SK-N-SH (cell line): ENCODE measurements around the gene TMEM145.

Source experiments
- FOXJ3 ChIP-seq: sonication (generic); formaldehyde crosslinking; IDR thresholded peaks from 2 replicates; pipeline ENCODE4 v1.5.1; 2020; ENCODE audit warnings: mild to moderate bottlenecking, missing genetic modification reagents
- FOXM1 ChIP-seq: IDR thresholded peaks from 2 replicates; pipeline ENCODE4 v1.4.0; 2012; ENCODE audit warnings: low read depth, mild to moderate bottlenecking
- POLR2AphosphoS5 ChIP-seq: IDR thresholded peaks from 2 replicates; pipeline ENCODE4 v1.6.1; 2012; ENCODE audit warnings: low read depth, low read length
- RXRA ChIP-seq: IDR thresholded peaks from 2 replicates; pipeline ENCODE4 v1.4.0; 2012; ENCODE audit warnings: low read depth, mild to moderate bottlenecking, borderline replicate concordance
- TF ChIP-seq, protein P1 (sequence below): IDR thresholded peaks from 2 replicates; pipeline ENCODE4 v1.4.0; 2012; ENCODE audit warnings: low read depth, borderline replicate concordance
- TF ChIP-seq, protein P2 (sequence below): fragments of 200-600 bp; sonication (generic); IDR thresholded peaks from 2 replicates; pipeline ENCODE4 v1.6.1; 2017; ENCODE audit warnings: antibody characterized with exemption, mild to moderate bottlenecking, moderate library complexity
- TF ChIP-seq, protein P3 (sequence below): IDR thresholded peaks from 2 replicates; pipeline ENCODE4 v1.4.0; 2012; ENCODE audit warnings: low read depth, borderline replicate concordance
- TF ChIP-seq, protein P4 (sequence below): IDR thresholded peaks from 2 replicates; pipeline ENCODE4 v1.6.1; 2012; ENCODE audit warnings: mild to moderate bottlenecking, low read depth, low read length, moderate library complexity

DNA sequence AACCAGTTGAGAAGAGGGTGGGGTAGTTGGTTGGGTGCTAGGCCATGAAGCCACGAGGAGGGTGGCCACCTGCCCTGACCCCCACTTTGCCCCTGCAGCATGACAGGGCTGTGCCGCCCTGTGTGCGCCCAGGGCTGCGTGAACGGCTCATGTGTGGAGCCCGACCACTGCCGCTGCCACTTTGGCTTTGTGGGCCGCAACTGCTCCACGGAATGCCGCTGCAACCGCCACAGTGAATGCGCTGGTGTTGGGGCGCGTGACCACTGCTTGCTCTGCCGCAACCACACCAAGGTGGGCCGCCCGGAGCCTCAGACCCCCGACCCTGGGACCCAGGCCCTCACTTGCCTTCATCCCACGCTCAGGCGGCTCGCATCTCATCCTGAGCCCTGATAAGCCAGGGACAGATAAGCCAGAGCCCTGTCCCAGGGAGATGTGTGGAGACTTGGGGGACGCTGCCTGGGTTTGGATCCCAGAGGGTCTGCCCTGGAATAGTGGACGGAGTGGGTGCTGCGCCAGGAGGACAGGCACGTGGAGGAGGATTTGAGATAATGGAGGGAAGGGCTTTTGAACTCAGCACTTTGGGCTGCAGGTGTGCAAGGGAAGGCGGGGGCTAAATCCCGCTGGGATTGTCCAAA, 56.4 kb downstream of the TMEM145 start:
- TF ChIP-seq FOXJ3 (CRISPR knock-in tag) (no peak), FOXM1 (no peak), RXRA (no peak), POLR2AphosphoS5 (no peak)
- TF ChIP-seq, protein P1, sequence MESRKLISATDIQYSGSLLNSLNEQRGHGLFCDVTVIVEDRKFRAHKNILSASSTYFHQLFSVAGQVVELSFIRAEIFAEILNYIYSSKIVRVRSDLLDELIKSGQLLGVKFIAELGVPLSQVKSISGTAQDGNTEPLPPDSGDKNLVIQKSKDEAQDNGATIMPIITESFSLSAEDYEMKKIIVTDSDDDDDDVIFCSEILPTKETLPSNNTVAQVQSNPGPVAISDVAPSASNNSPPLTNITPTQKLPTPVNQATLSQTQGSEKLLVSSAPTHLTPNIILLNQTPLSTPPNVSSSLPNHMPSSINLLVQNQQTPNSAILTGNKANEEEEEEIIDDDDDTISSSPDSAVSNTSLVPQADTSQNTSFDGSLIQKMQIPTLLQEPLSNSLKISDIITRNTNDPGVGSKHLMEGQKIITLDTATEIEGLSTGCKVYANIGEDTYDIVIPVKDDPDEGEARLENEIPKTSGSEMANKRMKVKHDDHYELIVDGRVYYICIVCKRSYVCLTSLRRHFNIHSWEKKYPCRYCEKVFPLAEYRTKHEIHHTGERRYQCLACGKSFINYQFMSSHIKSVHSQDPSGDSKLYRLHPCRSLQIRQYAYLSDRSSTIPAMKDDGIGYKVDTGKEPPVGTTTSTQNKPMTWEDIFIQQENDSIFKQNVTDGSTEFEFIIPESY, result no peak
- TF ChIP-seq, protein P2, sequence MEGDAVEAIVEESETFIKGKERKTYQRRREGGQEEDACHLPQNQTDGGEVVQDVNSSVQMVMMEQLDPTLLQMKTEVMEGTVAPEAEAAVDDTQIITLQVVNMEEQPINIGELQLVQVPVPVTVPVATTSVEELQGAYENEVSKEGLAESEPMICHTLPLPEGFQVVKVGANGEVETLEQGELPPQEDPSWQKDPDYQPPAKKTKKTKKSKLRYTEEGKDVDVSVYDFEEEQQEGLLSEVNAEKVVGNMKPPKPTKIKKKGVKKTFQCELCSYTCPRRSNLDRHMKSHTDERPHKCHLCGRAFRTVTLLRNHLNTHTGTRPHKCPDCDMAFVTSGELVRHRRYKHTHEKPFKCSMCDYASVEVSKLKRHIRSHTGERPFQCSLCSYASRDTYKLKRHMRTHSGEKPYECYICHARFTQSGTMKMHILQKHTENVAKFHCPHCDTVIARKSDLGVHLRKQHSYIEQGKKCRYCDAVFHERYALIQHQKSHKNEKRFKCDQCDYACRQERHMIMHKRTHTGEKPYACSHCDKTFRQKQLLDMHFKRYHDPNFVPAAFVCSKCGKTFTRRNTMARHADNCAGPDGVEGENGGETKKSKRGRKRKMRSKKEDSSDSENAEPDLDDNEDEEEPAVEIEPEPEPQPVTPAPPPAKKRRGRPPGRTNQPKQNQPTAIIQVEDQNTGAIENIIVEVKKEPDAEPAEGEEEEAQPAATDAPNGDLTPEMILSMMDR, result no peak
- TF ChIP-seq, protein P3, sequence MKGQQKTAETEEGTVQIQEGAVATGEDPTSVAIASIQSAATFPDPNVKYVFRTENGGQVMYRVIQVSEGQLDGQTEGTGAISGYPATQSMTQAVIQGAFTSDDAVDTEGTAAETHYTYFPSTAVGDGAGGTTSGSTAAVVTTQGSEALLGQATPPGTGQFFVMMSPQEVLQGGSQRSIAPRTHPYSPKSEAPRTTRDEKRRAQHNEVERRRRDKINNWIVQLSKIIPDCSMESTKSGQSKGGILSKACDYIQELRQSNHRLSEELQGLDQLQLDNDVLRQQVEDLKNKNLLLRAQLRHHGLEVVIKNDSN, result no peak
- TF ChIP-seq, protein P4, sequence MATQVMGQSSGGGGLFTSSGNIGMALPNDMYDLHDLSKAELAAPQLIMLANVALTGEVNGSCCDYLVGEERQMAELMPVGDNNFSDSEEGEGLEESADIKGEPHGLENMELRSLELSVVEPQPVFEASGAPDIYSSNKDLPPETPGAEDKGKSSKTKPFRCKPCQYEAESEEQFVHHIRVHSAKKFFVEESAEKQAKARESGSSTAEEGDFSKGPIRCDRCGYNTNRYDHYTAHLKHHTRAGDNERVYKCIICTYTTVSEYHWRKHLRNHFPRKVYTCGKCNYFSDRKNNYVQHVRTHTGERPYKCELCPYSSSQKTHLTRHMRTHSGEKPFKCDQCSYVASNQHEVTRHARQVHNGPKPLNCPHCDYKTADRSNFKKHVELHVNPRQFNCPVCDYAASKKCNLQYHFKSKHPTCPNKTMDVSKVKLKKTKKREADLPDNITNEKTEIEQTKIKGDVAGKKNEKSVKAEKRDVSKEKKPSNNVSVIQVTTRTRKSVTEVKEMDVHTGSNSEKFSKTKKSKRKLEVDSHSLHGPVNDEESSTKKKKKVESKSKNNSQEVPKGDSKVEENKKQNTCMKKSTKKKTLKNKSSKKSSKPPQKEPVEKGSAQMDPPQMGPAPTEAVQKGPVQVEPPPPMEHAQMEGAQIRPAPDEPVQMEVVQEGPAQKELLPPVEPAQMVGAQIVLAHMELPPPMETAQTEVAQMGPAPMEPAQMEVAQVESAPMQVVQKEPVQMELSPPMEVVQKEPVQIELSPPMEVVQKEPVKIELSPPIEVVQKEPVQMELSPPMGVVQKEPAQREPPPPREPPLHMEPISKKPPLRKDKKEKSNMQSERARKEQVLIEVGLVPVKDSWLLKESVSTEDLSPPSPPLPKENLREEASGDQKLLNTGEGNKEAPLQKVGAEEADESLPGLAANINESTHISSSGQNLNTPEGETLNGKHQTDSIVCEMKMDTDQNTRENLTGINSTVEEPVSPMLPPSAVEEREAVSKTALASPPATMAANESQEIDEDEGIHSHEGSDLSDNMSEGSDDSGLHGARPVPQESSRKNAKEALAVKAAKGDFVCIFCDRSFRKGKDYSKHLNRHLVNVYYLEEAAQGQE, result no peak
